Right lobe of liver (tissue), 6 donors: ENCODE results near the gene CACNG8. TPM values are rescaled to one million over a fixed set of nuclear protein-coding genes. Genes with fewer than 3 reads are reported as not detected.
A peak's percentile ranks its signal among the peaks of the same experiment; 100 is the strongest.

ENCODE experiments used
- ATAC-seq, 4 donors: fragments of 200-7000 bp; cut with Tn5 transposase; one replicate each; pipeline ENCODE4 v1.9.1; 2020; ENCODE audit warnings: mild to moderate bottlenecking in 4 of 4, moderate library complexity in 4 of 4
- DNase-seq, 3 donors: peaks; one replicate each; pipeline ENCODE4 v3.0.0-alpha.2; 2020
- H3K27ac ChIP-seq, 3 donors: fragments of 200-600 bp; one replicate each; pipeline ENCODE4 v1.8.0; 2022
- H3K27me3 ChIP-seq, 2 donors: fragments of 200-600 bp; one replicate each; pipeline ENCODE4 v1.8.0; 2022
- H3K36me3 ChIP-seq, 4 donors: fragments of 200-600 bp; sonication (generic) in 1 of 4; one replicate each; pipeline versions ENCODE4 v1.5.1 to v1.8.0; 2017 to 2022; ENCODE audit warnings: control low read depth in 1 of 4
- H3K4me1 ChIP-seq, 4 donors: fragments of 200-600 bp; sonication (generic) in 1 of 4; one replicate each; pipeline versions ENCODE4 v1.5.1 to v1.8.0; 2017 to 2022; ENCODE audit warnings: control low read depth in 1 of 4
- H3K4me3 ChIP-seq, 3 donors: fragments of 200-600 bp; one replicate each; pipeline ENCODE4 v1.8.0; 2022
- H3K9me3 ChIP-seq, 4 donors: fragments of 200-600 bp; sonication (generic) in 1 of 4; one replicate each; pipeline versions ENCODE4 v1.5.1 to v1.8.0; 2017 to 2022; ENCODE audit warnings: control low read depth in 1 of 4
- POLR2A ChIP-seq: fragments of 450-650 bp; IDR thresholded peaks from one replicate; pipeline ENCODE4 v1.6.1; 2017; ENCODE audit warnings: antibody characterized with exemption, mild to moderate bottlenecking
- WGBS: methylation state at CpG from one replicate; pipeline ENCODE4 v1.1.6; 2018; ENCODE audit warnings: low coverage, low lambda C conversion rate; ENCODE audit not compliant: insufficient coverage; ENCODE audit errors: missing lambda C conversion rate; 5-methylcytosine and 5-hydroxymethylcytosine counted together
- intact Hi-C, 2 donors: fragments of 100-400 bp; cut with DNase I; formaldehyde crosslinking; loops; one replicate each; pipeline versions ENCODE4 v1.11.2 to v1.14.1; 2022
- total RNA-seq, 6 experiments: library from RNA; depleted of rRNA in 2 of 6; stranded (reverse); fragments of >200 nt in 2 of 6; fragmentation: NEBNext Ultra II Directional in 3 of 6; extraction: Animal tissue kit (Norgen Biotek cat#: 25700) in 3 of 6; gene quantifications; one replicate each; pipeline versions ENCODE4 v1.1.0 to v1.2.4, GENCODE V29; 2016 to 2023
- TF ChIP-seq, protein P1 (sequence below), 4 donors: fragments of 200-600 bp in 3 of 4; fragments of 450-650 bp in 1 of 4; IDR thresholded peaks; one replicate each; pipeline versions ENCODE4 v1.5.1 to v1.8.0; 2016 to 2022; ENCODE audit warnings: antibody characterized with exemption in 4 of 4, mild to moderate bottlenecking in 2 of 4
- donor health status: DM: no; HTN: yes; CAD: no.
- donor health status: DM: no; HTN: no; CAD: no.
- donor health status: DM: no; HTN: no; CAD: no.
- donor health status: DM: no; HTN: yes; CAD: no.
- donor health status: DM: no; HTN: yes; CAD: no.

CACNG8 gene
- total RNA-seq, 6 experiments from 2014 or later = 0.02 TPM; not detected in 5

DNA sequence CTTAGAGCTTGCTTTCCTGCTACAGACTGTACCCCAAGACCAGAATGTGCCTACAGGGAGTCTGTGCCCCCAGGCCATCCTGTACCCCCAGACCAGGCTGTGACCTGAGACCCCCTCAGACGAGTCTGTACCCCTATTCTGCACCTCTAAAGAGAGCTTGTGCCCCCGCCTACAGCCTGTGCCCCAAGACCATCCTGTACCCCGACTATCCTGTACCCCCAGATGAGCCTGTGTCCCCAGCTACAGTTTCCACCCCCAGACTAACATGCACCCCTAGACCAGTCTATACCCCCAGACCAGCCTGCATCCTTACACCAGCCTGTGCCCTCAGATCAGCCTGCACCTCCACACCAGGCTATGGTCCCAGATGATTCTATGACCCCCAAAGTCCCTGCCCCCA lies 30.7 kb downstream of the CACNG8 start:
- Histone ChIP-seq H3K4me3 (no peak overlapping the region), H3K27ac (no peak overlapping the region), H3K36me3 (no peaks in the 10 kb centered on the region), H3K4me1 (no peaks in the 10 kb centered on the region), H3K27me3 (peaks cover 0 to 15% of the 10 kb centered on the region in 2 donors), H3K9me3 (no peaks in the 10 kb centered on the region)
- TF ChIP-seq POLR2A = no peak
- TF ChIP-seq, protein P1, sequence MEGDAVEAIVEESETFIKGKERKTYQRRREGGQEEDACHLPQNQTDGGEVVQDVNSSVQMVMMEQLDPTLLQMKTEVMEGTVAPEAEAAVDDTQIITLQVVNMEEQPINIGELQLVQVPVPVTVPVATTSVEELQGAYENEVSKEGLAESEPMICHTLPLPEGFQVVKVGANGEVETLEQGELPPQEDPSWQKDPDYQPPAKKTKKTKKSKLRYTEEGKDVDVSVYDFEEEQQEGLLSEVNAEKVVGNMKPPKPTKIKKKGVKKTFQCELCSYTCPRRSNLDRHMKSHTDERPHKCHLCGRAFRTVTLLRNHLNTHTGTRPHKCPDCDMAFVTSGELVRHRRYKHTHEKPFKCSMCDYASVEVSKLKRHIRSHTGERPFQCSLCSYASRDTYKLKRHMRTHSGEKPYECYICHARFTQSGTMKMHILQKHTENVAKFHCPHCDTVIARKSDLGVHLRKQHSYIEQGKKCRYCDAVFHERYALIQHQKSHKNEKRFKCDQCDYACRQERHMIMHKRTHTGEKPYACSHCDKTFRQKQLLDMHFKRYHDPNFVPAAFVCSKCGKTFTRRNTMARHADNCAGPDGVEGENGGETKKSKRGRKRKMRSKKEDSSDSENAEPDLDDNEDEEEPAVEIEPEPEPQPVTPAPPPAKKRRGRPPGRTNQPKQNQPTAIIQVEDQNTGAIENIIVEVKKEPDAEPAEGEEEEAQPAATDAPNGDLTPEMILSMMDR (IDR thresholded peaks at IDR 0.05) = no peak
- DNase-seq (no peak), ATAC-seq (no peak)
- intact Hi-C loops = no loop called here
- 26% methylated on average over 3 of the region's 3 CpGs for WGBS

DNA sequence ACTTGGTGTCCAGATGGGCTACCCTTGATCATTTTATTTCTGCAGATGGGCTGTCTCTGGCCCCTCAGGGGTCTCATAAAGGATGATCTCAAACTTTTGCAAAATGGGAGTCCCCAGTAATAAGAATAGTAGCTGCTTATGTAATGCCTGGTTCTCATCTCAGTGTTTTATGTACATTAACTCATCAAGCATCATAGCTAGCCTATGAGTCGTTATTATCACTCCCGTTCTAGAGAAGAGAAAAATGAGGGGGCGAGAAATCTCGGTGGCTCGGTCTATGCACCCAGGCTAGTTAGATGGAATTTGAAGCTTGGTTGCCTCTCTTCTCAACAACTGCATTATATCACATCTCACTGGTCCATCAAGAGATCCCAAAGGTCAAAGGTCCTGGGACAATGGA lies 32.1 kb downstream of the CACNG8 start:
- intact Hi-C loops = no loop called here
- H3K9me3 ChIP-seq = no peaks in the 10 kb centered on the region
- WGBS = 69% methylated on average over 5 of the region's 5 CpGs
- no peak overlapping the region for H3K4me3 ChIP-seq
- H3K27ac ChIP-seq = no peak overlapping the region
- H3K4me1 ChIP-seq = no peaks in the 10 kb centered on the region
- H3K27me3 ChIP-seq = peaks cover 0 to 15% of the 10 kb centered on the region in 2 donors
- no peak for DNase-seq
- ATAC-seq = no peak
- TF ChIP-seq, protein P1 (IDR thresholded peaks at IDR 0.05) = no peak
- no peak for TF ChIP-seq POLR2A
- H3K36me3 ChIP-seq = no peaks in the 10 kb centered on the region

DNA sequence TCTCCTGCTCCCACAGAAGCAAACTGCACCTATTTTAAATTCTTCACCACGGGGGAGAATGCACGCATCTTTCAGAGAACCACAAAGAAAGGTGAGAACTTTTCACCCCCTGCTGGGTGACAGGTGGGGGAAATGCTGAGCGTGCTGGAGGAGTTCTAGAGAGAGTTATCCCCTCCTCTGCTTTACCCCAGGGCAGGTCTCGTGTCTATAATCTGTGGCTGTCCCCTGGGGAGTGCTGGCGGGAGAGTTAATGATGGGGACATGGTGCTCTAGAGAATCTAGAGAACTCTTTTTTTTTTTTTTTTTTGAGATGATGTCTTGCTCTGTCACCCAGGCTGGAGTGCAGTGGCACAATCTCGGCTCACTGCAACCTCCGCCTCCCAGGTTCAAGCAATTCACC lies 35.5 kb downstream of the CACNG8 start:
- H3K27me3 ChIP-seq = peaks cover 0 to under 1% of the 10 kb centered on the region in 2 donors
- no peak overlapping the region for H3K27ac ChIP-seq
- ATAC-seq = no peak
- no peaks in the 10 kb centered on the region for H3K4me1 ChIP-seq
- intact Hi-C loops = no loop called here
- H3K4me3 ChIP-seq = no peak overlapping the region
- H3K36me3 ChIP-seq = no peaks in the 10 kb centered on the region
- WGBS = 27% methylated on average over 7 of the region's 7 CpGs
- TF ChIP-seq POLR2A = no peak
- TF ChIP-seq, protein P1 (IDR thresholded peaks at IDR 0.05) = no peak
- no peaks in the 10 kb centered on the region for H3K9me3 ChIP-seq
- no peak for DNase-seq

DNA sequence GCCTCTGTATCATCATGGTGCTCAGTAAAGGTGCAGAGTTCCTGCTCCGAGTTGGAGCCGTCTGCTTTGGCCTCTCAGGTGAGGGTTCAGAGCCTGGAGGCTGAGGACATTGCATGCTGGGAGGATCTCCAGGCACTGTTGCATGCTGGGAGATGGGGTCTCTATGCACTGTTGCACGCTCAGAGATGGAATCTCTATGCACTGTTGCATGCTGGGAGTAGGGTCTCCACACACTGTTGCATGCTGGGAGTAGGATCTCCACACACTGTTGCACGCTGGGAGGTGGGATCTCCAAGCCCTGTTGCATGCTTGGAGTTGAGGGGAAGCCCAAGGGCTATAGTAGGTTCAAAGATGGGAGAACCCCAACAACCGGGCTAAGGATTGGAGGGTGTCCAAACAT lies 37.0 kb downstream of the CACNG8 start:
- no peaks in the 10 kb centered on the region for H3K4me1 ChIP-seq
- H3K4me3 ChIP-seq = no peak overlapping the region
- no peaks in the 10 kb centered on the region for H3K9me3 ChIP-seq
- intact Hi-C loops = no loop called here
- TF ChIP-seq, protein P1 (IDR thresholded peaks at IDR 0.05) = no peak
- TF ChIP-seq POLR2A = no peak
- no peaks in the 10 kb centered on the region for H3K27me3 ChIP-seq
- DNase-seq = no peak
- no peaks in the 10 kb centered on the region for H3K36me3 ChIP-seq
- 47% methylated on average over 3 of the region's 5 CpGs for WGBS
- ATAC-seq = peak in 1 of 4 donors; percentile 20
- no peak overlapping the region for H3K27ac ChIP-seq

DNA sequence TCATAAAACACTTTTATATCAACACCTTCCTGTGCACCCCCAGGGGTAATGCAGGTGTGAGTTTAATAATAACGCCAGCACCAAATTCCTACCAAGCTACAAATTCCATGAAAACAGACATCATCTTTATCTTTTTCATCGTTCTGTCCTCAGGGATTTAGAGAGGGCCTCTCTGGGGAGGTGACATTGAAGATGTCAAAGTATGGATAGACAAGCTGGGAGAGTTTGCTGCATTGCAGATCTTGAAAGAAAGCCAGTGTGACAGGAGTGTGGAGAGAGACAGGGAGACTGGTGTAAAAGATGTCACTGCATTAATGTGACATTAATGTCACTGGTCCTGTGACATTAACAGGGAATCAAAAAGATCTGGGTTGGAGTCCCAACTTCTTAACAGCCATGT lies 38.8 kb downstream of the CACNG8 start:
- no peak for TF ChIP-seq POLR2A
- TF ChIP-seq, protein P1 (IDR thresholded peaks at IDR 0.05) = no peak
- Histone ChIP-seq H3K27me3 (no peaks in the 10 kb centered on the region), H3K4me1 (no peaks in the 10 kb centered on the region), H3K27ac (no peak overlapping the region), H3K9me3 (no peaks in the 10 kb centered on the region), H3K36me3 (no peaks in the 10 kb centered on the region), H3K4me3 (no peak overlapping the region)
- DNase-seq (no peak), ATAC-seq (no peak)
- WGBS = 58% methylated on average over 2 of the region's 2 CpGs
- intact Hi-C loops = no loop called here
